Superior temporal gyrus (tissue), 1 donor: ENCODE data around the gene PAPOLG.
"Not testable (repeated sequence)": the region's sequence is repeated elsewhere in the genome, so short reads cannot be mapped to it uniquely, and the experiment has no call there.

Experiments used
- DNase-seq: peaks from one replicate; pipeline ENCODE4 v3.0.0-alpha.2; 2016; ENCODE audit errors: extremely low spot score

The PAPOLG gene

GRCh38 chr2:60822987-60823386, 66.9 kb downstream of the PAPOLG start:
- no peak for DNase-seq

- no peak for DNase-seq
These were observed 67.7 kb downstream of the PAPOLG start for GRCh38 chr2:60823694-60824305.

GRCh38 chr2:60825666-60826065, 69.6 kb downstream of the PAPOLG start:
- DNase-seq, result no peak

GRCh38 chr2:60826111-60826510, 70.0 kb downstream of the PAPOLG start:
- DNase-seq, result no peak

GRCh38 chr2:60826860-60827259, 70.8 kb downstream of the PAPOLG start:
- not testable (repeated sequence) for DNase-seq

GRCh38 chr2:60827369-60827768, 71.3 kb downstream of the PAPOLG start:
- no peak for DNase-seq

GRCh38 chr2:60830991-60831390, 74.9 kb downstream of the PAPOLG start:
- no peak for DNase-seq

GRCh38 chr2:60831921-60832320, 75.9 kb downstream of the PAPOLG start:
- DNase-seq, result no peak

- no peak for DNase-seq
These were observed 76.6 kb downstream of the PAPOLG start for GRCh38 chr2:60832621-60833020.

- DNase-seq, result no peak
These were observed 78.2 kb downstream of the PAPOLG start for GRCh38 chr2:60834270-60834717.

- no peak for DNase-seq
These were observed 80.4 kb downstream of the PAPOLG start for GRCh38 chr2:60836491-60836890.

GRCh38 chr2:60837123-60837522, 81.1 kb downstream of the PAPOLG start:
- DNase-seq, result no peak

- DNase-seq, result no peak
These were observed 82.4 kb downstream of the PAPOLG start for GRCh38 chr2:60838481-60838880.

GRCh38 chr2:60839126-60839813, 83.2 kb downstream of the PAPOLG start:
- no peak for DNase-seq

- DNase-seq, result no peak
These were observed 84.8 kb downstream of the PAPOLG start for GRCh38 chr2:60840880-60841279.

GRCh38 chr2:60843006-60843405, 86.9 kb downstream of the PAPOLG start:
- DNase-seq, result no peak

GRCh38 chr2:60844105-60844504, 88.0 kb downstream of the PAPOLG start:
- no peak for DNase-seq

GRCh38 chr2:60847854-60848253, 91.8 kb downstream of the PAPOLG start:
- no peak for DNase-seq
